GM12878 (cell line): ENCODE data around the gene MTF1. TPM values are rescaled to one million over a fixed set of nuclear protein-coding genes. Genes with fewer than 3 reads are reported as not detected.

Experiments used
- ATAC-seq: fragments of 200-7000 bp; cut with Tn5 transposase; 3 replicates; pipeline ENCODE4 v1.9.1; 2020; ENCODE audit warnings: mild to moderate bottlenecking, moderate library complexity
- BruUV-seq: library from RNA; stranded (reverse); fragments of 400-500 nt; replicated peaks from 2 replicates; lab custom pipeline; 2021; lab: Mats Ljungman, UMichigan
- CTCF ChIA-PET: fragments of 300-600 bp; sonication (Branson Sonifier 250); formaldehyde crosslinking; extraction: SDS; loops from one replicate; lab custom pipeline; 2021; ENCODE audit warnings: inconsistent platforms; lab: Yijun Ruan, JAX
- POLR2A ChIA-PET: fragments of 350-600 bp; formaldehyde crosslinking; extraction: SDS; loops from one replicate; lab custom pipeline; 2021; ENCODE audit warnings: inconsistent platforms; lab: Charles Lee
- RAD21 ChIA-PET: fragments of 300-600 bp; sonication (Branson Sonifier 250); formaldehyde crosslinking; loops from one replicate; lab custom pipeline; 2023; ENCODE audit warnings: antibody characterized with exemption; ENCODE audit not compliant: unreplicated experiment; lab: Charles Lee
- SMC1A ChIA-PET: fragments of 300-600 bp; sonication (Branson Sonifier 250); formaldehyde crosslinking; loops from one replicate; lab custom pipeline; 2023; ENCODE audit not compliant: unreplicated experiment, uncharacterized antibody; lab: Charles Lee
- DNase-seq: peaks from one replicate; pipeline ENCODE4 v3.0.0-alpha.2; 2011; ENCODE audit warnings: low read depth, low spot score
- FAIRE-seq: peaks from 3 replicates; lab custom pipeline; 2011; peaks lifted over from hg19 to GRCh38; lab: Jason Lieb, UNC
- H2AFZ ChIP-seq: 2 replicates; pipeline ENCODE4 v1.6.0; 2011; ENCODE audit warnings: low read depth, low read length, control low read depth; ENCODE audit not compliant: control insufficient read depth
- H3K27ac ChIP-seq: 2 replicates; pipeline ENCODE4 v1.5.1; 2011; ENCODE audit warnings: control low read depth; ENCODE audit not compliant: control insufficient read depth, insufficient read depth
- H3K27me3 ChIP-seq, 2 experiments: replicated peaks in 1 of 2; 2 replicates each; pipeline versions ENCODE4 v1.6.0 to v1.6.1; 2011; ENCODE audit warnings: low read length in 1 of 2; ENCODE audit not compliant: control insufficient read depth in 2 of 2, insufficient read depth in 2 of 2
- H3K36me3 ChIP-seq, 2 experiments: 2 replicates each; pipeline ENCODE4 v1.5.1; 2011; ENCODE audit warnings: low read length in 1 of 2; ENCODE audit not compliant: control insufficient read depth in 2 of 2, insufficient read depth in 2 of 2
- H3K4me1 ChIP-seq: 2 replicates; pipeline ENCODE4 v1.6.1; 2011; ENCODE audit warnings: mild to moderate bottlenecking, low read length, moderate library complexity, mixed read lengths; ENCODE audit not compliant: control insufficient read depth, insufficient read depth
- H3K4me2 ChIP-seq: 2 replicates; pipeline ENCODE4 v1.6.0; 2011; ENCODE audit warnings: control low read depth; ENCODE audit not compliant: control insufficient read depth, insufficient read depth
- H3K4me3 ChIP-seq: fragments of 200-600 bp; sonication (generic); 2 replicates; pipeline ENCODE4 v1.5.1; 2016
- H3K79me2 ChIP-seq: 2 replicates; pipeline ENCODE4 v1.6.0; 2011; ENCODE audit warnings: low read length; ENCODE audit not compliant: control insufficient read depth, insufficient read depth
- H3K9ac ChIP-seq: 2 replicates; pipeline ENCODE4 v1.8.0; 2011; ENCODE audit warnings: low read length, control low read depth, mixed read lengths; ENCODE audit not compliant: control insufficient read depth, insufficient read depth
- H3K9me3 ChIP-seq: replicated peaks from 3 replicates; pipeline ENCODE4 v1.5.1; 2011; ENCODE audit warnings: mild to moderate bottlenecking, low read length; ENCODE audit not compliant: control insufficient read depth, insufficient read depth
- H4K20me1 ChIP-seq: 2 replicates; pipeline ENCODE4 v1.6.0; 2011; ENCODE audit not compliant: control insufficient read depth, insufficient read depth
- JUND ChIP-seq: IDR thresholded peaks from 2 replicates; pipeline ENCODE4 v1.6.1; 2012; ENCODE audit warnings: low read depth, mild to moderate bottlenecking, low read length, improper control_type of control experiment, moderate library complexity
- ZNF207 ChIP-seq: fragments of 450-650 bp; IDR thresholded peaks from 2 replicates; pipeline ENCODE4 v1.6.1; 2014; ENCODE audit warnings: antibody characterized with exemption, mild to moderate bottlenecking, borderline replicate concordance
- WGBS: methylation state at CpG from one replicate; pipeline ENCODE4 v1.1.6; 2016; ENCODE audit warnings: low lambda C conversion rate; ENCODE audit not compliant: insufficient replicate concordance, insufficient coverage; ENCODE audit errors: missing lambda C conversion rate; 5-methylcytosine and 5-hydroxymethylcytosine counted together
- in situ Hi-C: fragments of 300-500 bp; cut with MboI; formaldehyde crosslinking; loops from 9 replicates; pipeline ENCODE4 v1.14.3; 2018; ENCODE audit warnings: mixed read lengths
- intact Hi-C: fragments of 100-400 bp; cut with micrococcal nuclease; formaldehyde crosslinking; loops from one replicate; pipeline ENCODE4 v1.14.2; 2022; ENCODE audit not compliant: unreplicated experiment
- polyA plus RNA-seq, 11 experiments: library from polyadenylated mRNA; depleted of rRNA in 4 of 11; unstranded in 6 of 11; stranded (reverse) in 5 of 11; fragments of >200 nt; fragmentation: Nextera tagmentation in 4 of 11; fragmentation: Illumina TruSeq in 1 of 11; extraction: Ambion mirVana in 4 of 11; extraction: Trizol in 1 of 11; gene quantifications; 1 replicate in 1 of 11; 2 replicates in 10 of 11; pipeline versions ENCODE4 v1.2.1 to v1.2.3, GENCODE V29; 2011 to 2016; ENCODE audit warnings: inconsistent platforms in 2 of 11, missing spikeins in 2 of 11, low read depth in 1 of 11
- total RNA-seq, 4 experiments: library from RNA; depleted of rRNA in 3 of 4; stranded (reverse); fragments of >200 nt in 3 of 4; fragmentation: Illumina TruSeq in 1 of 4; extraction: Trizol in 1 of 4; gene quantifications; 2 replicates each; pipeline versions ENCODE4 v1.2.1 to v1.2.3, GENCODE V29; 2013 to 2021
- TF ChIP-seq, protein P1 (sequence below): fragments of 450-650 bp; formaldehyde crosslinking; IDR thresholded peaks from 2 replicates; pipeline ENCODE4 v1.4.0; 2020; ENCODE audit warnings: mild to moderate bottlenecking, moderate library complexity

The MTF1 gene
- total and polyA plus RNA-seq, 10 of the 15 experiments (the other 5 are each of a cell fraction or from before 2014, with no cell fraction given): 2.2 to 20.4 (median 6.7) TPM

DNA sequence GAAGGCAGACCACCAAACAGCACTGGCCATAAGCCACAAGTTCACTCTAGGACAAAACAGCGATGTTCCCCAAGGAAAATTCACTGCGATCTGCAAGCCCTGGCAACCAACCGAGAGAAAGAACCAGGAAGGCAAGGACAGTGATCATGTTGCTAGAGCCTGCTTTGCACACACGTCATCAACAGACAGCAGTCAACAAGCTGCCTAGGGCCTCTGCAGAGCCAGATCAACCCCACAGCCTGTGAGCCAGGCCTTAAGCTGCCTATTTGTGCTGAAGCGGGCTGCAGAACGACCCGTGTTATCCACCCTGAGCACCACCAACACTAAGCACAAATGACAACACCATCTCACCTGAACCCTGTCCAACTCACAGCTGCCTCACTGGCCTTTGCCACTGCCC, 45.1 kb downstream of the MTF1 start:
- H3K4me1 ChIP-seq: peaks cover 3% of the 10 kb centered on the region; the same call in 1 of the 2 replicates
- SMC1A ChIA-PET: no interaction called here
- WGBS: 92% methylated on average over 7 of the region's 7 CpGs
- H2AFZ ChIP-seq: no peak overlapping the region
- ATAC-seq: no peak
- POLR2A ChIA-PET: no interaction called here
- H3K27me3 ChIP-seq: no peaks in the 10 kb centered on the region
- H3K79me2 ChIP-seq: no peaks in the 10 kb centered on the region
- H3K4me2 ChIP-seq: no peak overlapping the region
- no peaks in the 10 kb centered on the region for H3K9me3 ChIP-seq
- DNase-seq: no peak
- RAD21 ChIA-PET: no interaction called here
- TF ChIP-seq, protein P1, sequence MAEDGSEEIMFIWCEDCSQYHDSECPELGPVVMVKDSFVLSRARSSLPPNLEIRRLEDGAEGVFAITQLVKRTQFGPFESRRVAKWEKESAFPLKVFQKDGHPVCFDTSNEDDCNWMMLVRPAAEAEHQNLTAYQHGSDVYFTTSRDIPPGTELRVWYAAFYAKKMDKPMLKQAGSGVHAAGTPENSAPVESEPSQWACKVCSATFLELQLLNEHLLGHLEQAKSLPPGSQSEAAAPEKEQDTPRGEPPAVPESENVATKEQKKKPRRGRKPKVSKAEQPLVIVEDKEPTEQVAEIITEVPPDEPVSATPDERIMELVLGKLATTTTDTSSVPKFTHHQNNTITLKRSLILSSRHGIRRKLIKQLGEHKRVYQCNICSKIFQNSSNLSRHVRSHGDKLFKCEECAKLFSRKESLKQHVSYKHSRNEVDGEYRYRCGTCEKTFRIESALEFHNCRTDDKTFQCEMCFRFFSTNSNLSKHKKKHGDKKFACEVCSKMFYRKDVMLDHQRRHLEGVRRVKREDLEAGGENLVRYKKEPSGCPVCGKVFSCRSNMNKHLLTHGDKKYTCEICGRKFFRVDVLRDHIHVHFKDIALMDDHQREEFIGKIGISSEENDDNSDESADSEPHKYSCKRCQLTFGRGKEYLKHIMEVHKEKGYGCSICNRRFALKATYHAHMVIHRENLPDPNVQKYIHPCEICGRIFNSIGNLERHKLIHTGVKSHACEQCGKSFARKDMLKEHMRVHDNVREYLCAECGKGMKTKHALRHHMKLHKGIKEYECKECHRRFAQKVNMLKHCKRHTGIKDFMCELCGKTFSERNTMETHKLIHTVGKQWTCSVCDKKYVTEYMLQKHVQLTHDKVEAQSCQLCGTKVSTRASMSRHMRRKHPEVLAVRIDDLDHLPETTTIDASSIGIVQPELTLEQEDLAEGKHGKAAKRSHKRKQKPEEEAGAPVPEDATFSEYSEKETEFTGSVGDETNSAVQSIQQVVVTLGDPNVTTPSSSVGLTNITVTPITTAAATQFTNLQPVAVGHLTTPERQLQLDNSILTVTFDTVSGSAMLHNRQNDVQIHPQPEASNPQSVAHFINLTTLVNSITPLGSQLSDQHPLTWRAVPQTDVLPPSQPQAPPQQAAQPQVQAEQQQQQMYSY (CRISPR knock-in tag): no peak
- TF ChIP-seq ZNF207 (no peak), JUND (no peak)
- no peak overlapping the region for H3K4me3 ChIP-seq
- no peak for FAIRE-seq
- no peak overlapping the region for H3K9ac ChIP-seq
- BruUV-seq: no TSS peak
- intact Hi-C loops (no loop called here), in situ Hi-C loops (no loop called here)
- CTCF ChIA-PET: interaction anchor here (4.2 kb wide), 1 partner anchor 45 kb away, joined by 9 read pairs; the partner anchor contains the start of gene MTF1
- H3K36me3 ChIP-seq: peaks cover 13 to 16% of the 10 kb centered on the region in 2 experiments
- H4K20me1 ChIP-seq: no peaks in the 10 kb centered on the region
- H3K27ac ChIP-seq: no peak overlapping the region
